GM20000 (cell line): Measurements from ENCODE around the gene FAM174A.
"Not testable (repeated sequence)": the region's sequence is repeated elsewhere in the genome, so short reads cannot be mapped to it uniquely, and the experiment has no call there.

Experiments used
- DNase-seq: peaks from one replicate; pipeline ENCODE4 v3.0.0; 2012; ENCODE audit warnings: low spot score
- TF ChIP-seq, protein P1 (sequence below): IDR thresholded peaks from 2 replicates; pipeline ENCODE4 v1.5.1; 2012; ENCODE audit warnings: mild to moderate bottlenecking, control low read depth; ENCODE audit errors: extremely low read depth, missing control alignments

Gene FAM174A

DNA sequence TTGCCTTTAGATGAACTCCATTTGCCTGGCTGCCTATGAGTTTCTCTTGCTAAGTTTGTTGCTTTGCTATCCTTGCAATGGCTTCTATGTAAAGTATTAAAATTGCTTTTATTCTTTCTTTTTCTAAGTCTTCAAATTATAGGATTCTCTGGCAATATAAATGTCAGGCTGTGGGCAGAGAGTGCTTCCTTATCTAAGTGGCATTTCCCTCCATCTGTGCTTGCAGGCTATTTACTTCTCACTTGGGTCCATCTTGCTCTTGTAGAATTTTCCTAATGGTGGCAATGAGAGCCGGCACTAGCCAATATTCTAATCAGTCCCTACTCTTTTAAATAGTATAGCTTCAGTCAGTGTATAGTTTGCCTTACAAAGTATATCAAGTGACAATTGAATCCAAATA lies 63.3 kb downstream of the FAM174A start:
- no peak for DNase-seq
- TF ChIP-seq, protein P1, sequence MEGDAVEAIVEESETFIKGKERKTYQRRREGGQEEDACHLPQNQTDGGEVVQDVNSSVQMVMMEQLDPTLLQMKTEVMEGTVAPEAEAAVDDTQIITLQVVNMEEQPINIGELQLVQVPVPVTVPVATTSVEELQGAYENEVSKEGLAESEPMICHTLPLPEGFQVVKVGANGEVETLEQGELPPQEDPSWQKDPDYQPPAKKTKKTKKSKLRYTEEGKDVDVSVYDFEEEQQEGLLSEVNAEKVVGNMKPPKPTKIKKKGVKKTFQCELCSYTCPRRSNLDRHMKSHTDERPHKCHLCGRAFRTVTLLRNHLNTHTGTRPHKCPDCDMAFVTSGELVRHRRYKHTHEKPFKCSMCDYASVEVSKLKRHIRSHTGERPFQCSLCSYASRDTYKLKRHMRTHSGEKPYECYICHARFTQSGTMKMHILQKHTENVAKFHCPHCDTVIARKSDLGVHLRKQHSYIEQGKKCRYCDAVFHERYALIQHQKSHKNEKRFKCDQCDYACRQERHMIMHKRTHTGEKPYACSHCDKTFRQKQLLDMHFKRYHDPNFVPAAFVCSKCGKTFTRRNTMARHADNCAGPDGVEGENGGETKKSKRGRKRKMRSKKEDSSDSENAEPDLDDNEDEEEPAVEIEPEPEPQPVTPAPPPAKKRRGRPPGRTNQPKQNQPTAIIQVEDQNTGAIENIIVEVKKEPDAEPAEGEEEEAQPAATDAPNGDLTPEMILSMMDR = no peak

- TF ChIP-seq, protein P1 = no peak
- DNase-seq = no peak
These were observed 65.3 kb downstream of the FAM174A start for GRCh38 chr5:100600298-100600994.

- TF ChIP-seq, protein P1 = no peak
- DNase-seq = no peak
These were observed 68.0 kb downstream of the FAM174A start for GRCh38 chr5:100603141-100603540.

GRCh38 chr5:100604021-100604420 lies 68.8 kb downstream of the FAM174A start:
- not testable (repeated sequence) for DNase-seq

GRCh38 chr5:100609594-100609993 lies 74.4 kb downstream of the FAM174A start:
- no peak for DNase-seq
- TF ChIP-seq, protein P1 = no peak

DNA sequence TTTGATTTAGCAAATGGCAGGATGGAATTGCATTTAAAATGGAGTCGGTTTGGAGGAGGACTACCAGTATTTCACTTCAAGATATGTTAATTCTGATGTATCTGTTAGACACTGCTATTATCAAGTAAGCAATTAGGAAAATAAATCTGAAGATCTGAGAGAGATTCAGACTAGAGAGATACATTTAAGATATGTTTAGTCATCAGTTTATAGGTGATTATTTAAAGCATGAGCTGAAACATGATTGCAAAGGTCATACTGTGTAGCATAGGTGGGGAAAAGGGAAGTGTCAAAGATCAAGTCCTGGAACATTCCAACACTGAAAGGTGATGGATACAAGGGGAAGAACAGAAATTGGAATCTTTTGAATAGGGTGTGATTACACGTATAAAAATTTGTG lies 79.1 kb downstream of the FAM174A start:
- TF ChIP-seq, protein P1 = no peak
- no peak for DNase-seq

DNA sequence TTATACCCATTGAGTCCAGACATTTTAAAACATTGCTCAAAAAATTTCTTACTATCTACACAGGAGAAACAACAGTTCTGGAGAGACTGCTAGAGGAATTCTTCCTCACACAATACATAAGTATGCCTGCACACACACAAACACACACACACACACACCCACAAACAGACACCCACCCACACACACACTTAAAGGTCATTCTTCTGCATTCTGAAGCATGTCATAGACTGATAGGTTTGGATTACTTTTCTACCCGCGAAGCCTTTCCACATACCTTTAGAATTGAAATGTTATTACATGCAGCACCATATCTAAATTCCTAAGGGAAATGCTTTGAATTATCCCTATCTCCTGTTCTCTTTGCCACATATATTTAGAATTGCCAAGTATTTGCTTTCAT lies 80.2 kb downstream of the FAM174A start:
- no peak for DNase-seq
- TF ChIP-seq, protein P1 = no peak

DNA sequence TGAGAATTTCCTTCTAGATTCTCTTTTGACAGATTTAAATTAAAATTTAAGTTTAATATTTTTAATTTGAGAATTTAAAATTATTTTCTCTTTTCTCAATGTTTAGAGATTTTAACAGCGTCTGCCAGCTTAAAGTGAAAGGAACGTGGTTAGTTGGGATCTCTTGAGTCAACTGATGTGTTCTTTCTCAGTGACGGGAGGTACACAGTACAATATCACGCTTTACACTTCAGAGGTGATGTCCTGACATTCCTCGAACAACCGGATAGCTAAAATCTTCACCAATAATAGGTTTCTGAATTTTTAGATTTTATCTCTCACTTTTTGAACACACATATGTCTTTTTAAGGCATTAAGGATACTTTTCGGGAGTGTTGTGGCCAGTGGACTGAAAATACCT lies 81.1 kb downstream of the FAM174A start:
- DNase-seq = no peak
- TF ChIP-seq, protein P1 = no peak
